Measurements from ENCODE around the gene RBBP5. TPM values are rescaled to one million over a fixed set of nuclear protein-coding genes. Genes with fewer than 3 reads are reported as not detected.
A peak's percentile ranks its signal among the peaks of the same experiment; 100 is the strongest.
"Not testable (repeated sequence)": the region's sequence is repeated elsewhere in the genome, so short reads cannot be mapped to it uniquely, and the experiment has no call there.

The RBBP5 gene
- total RNA-seq = 12.6 and 17.9 TPM in 2 replicates
- polyA plus RNA-seq (2012) = 8.5 TPM

- DNase-seq (ENCODE audit: low read depth) = peak; percentile 97
Measured at GRCh38 chr1:205121660-205122488, at the start of gene RBBP5. RBBP5 (minus strand) TSS chr1:205121978; CDS start chr1:205121873, 105 bp downstream.

DNA sequence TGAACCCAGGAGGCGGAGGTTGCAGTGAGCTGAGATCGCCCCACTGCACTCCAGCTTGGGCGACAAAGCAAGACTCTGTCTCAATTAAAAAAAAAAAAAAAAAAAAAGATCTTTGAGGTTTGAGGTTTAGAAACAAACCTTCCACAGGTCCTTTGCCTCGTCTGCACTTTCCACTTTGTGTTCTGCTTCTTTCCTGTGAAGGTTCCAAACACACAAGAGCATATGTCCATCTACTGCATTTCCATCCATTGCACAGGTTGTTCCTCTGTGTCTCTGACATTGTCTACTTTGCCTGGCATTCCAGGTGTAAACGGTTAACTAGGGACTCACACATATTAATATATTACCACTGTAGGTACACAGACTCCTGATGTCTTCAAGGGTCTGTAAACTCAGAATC is 49.6 kb upstream of the RBBP5 start:
- no peak for DNase-seq (ENCODE audit: low read depth)

- DNase-seq (ENCODE audit: low read depth) = no peak
Measured at GRCh38 chr1:205170532-205171269, 48.9 kb upstream of the RBBP5 start.

GRCh38 chr1:205169248-205169647 is 47.5 kb upstream of the RBBP5 start:
- no peak for DNase-seq (ENCODE audit: low read depth)

- peak; percentile 13 for DNase-seq (ENCODE audit: low read depth)
Measured at GRCh38 chr1:205168291-205168690, 46.5 kb upstream of the RBBP5 start.

GRCh38 chr1:205162301-205162700 is 40.5 kb upstream of the RBBP5 start:
- DNase-seq (ENCODE audit: low read depth) = peak; percentile 69

GRCh38 chr1:205161076-205161475 is 39.3 kb upstream of the RBBP5 start:
- no peak for DNase-seq (ENCODE audit: low read depth)

DNA sequence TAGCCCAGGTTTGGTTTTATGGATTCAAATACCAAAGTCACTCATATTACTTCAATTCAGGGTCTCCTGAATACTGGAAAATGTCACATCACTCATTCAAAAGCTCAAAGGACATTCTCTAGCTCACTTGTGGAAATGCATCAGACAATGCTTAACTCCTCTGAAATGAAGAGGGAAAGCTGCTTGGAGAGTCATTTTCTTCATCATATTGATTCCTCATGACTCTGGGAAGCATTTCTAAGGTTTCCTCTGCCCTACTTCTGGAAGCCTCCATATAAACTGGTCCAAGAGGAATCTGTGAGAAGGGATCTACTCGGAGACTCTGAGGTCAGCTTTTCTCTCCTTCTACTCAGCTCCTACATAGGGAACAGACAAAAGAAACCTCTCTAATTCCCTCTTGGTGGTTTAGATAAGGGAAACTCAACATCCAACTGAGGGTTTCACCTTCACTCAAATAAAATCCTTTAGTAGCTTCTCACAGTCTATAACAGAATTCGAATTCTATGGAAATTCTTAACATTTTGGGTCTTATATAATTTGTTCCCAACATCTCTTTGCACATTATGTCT is 36.4 kb upstream of the RBBP5 start:
- no peak for DNase-seq (ENCODE audit: low read depth)

GRCh38 chr1:205155665-205156377 is 34.0 kb upstream of the RBBP5 start:
- DNase-seq (ENCODE audit: low read depth) = not testable (repeated sequence)

DNA sequence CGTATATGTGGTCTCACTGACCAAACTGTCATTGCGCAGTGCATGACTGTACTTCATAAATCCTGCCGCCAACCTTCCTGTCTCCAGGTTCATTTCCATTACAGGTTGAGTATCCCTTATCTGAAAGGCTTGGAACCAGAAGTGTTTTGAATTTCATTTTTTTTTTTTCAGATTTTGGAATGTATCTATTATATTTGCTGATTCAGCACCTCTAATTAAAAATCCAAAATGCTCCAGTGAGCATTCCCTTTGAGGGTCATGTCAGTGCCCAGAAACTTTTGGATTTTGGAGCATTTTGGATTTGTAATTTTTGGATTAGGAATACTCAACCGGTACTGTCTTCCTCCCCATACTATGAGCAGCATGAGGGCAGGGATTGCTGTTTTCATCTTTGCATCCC is 30.7 kb upstream of the RBBP5 start:
- no peak for DNase-seq (ENCODE audit: low read depth)

- no peak for DNase-seq (ENCODE audit: low read depth)
Measured at GRCh38 chr1:205150651-205151428, 29.1 kb upstream of the RBBP5 start.

DNA sequence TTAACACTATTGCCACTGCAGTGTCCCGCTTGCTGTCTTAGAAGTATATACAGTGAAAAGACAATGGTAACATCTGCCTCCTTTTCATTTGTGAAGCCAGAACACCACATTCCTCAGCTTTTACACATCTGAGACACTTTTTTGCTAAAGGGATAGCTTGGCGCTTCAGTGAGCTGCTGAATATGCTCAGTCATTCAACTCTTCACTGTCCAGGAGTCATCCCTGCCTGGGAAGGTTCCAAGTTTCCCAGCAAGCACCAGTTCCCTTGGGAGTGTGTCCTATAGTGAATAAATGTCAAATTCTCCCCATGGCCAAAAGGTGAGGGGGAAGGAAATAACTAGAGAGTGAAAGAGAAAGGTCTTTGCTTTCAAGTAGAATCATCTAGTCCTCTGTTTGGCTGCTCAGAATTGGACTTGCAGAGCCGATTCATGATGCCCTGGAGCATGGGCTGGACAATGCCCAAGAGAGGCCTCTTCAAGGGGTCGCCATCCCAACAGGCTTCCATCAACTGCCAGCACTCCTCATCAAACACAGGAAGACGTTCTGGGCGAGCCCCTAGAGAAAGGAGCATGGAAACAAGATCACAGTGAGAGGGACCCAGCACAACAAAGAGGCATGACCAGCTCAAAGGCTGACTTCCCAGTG is 25.5 kb upstream of the RBBP5 start:
- peak; percentile 31 for DNase-seq (ENCODE audit: low read depth)

DNA sequence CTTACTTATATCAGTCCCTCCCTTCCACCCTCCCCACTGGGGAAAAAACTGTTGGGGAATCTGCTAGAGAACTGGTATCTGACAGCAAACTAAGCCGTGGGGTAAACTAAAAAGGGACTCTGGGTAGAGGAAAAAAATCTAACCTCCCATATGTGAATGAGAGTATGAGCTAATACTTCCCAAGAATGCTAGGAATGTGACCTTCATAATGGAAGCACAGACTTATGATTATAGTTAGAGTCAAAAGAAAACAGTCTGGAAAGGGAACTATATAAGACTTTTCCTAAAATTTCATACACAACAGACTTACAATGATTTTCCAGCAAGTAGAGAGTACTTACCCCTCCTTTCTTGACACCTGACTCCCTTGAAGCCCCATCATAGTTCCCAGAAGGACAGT is 23.0 kb upstream of the RBBP5 start:
- DNase-seq (ENCODE audit: low read depth) = peak; percentile 31

DNA sequence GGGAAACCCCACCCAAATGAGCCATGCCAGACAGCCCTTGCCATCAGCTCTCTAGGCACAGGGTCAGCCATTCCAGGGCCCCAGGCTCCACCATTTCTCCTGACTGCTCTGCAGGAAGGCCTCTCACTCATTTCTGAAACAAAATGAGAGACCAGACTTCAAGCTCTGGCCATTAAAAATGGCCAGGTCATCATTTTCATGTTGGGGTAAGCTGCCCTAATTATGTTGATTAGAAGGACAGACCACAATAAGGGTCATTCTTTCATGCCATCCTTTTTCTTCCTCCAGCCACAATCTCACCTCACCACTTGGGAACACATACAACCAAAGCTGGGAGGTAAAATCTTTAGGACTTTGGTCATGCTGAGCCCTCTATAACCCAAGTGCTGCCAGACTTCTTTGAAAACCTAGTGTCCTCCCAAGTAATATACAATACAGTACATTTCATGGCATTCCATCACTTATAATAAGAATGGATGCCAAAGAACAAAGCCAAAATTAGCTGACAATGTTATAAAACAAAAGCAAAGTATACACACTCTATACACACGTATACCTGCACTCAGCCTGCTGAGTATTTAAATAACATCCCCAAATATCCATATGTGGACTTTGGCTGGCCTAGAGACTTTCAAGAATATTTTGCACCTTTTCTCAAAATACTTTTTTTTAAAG is 22.4 kb upstream of the RBBP5 start:
- no peak for DNase-seq (ENCODE audit: low read depth)

GRCh38 chr1:205142102-205142469 is 20.3 kb upstream of the RBBP5 start:
- DNase-seq (ENCODE audit: low read depth) = no peak

DNA sequence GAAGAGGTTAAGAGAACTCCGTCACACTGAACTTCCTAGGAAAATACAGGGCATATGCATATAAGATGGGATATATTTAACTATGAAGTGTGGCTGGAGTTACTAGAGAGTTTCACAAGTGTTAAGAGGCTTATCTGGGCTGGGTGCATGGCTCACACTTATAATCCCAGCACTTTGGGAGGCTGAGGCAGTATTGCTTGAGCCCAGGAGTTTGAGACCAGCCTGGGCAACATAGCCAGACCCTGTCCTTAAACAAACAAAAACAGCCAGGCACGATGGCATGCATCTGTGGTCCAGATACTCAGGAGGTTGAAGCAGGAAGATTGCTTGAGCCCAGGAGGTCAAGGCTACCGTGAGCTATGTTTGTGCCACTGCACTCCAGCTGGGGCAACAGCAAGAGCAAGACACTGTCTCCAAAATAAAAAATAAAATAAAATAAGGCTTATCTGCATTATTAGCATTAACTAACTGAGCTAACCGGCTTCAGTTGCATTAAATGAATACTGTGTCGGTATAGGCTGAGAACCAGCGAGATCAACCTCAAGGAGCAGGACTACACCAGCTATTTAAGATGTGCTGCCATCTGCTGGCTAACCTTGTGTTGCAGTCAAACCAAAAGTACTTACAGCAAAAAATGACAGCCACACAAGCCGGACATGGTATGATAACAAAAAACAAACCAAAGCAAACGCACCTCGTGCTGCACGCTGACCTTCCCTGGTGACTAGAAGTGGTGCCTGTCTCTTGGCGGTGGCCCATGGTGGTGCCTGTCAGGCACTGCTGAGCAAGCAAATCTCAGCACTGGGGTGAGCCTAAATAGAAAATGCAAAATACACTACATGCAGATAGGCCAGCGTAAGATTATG is 19.7 kb upstream of the RBBP5 start:
- DNase-seq (ENCODE audit: low read depth) = peak; percentile 80

DNA sequence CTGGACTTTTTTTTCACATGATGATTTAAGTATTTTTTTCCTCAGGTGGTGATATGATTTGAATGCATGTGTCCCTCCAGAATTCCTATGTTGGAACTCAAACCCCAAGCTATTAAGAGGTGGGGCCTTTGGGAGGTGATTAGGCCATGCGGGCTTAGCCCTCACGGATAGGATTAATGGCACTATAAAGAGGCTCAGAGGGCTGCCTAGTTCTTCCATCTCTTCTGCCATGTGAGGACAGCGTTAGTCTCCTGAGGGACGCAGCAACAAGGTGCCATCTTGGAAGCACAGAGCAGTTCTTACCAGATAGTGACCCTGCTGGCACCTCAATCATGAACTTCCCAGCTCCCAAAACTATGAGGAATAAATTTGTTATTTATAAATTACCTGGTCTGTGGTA is 18.3 kb upstream of the RBBP5 start:
- DNase-seq (ENCODE audit: low read depth) = no peak

DNA sequence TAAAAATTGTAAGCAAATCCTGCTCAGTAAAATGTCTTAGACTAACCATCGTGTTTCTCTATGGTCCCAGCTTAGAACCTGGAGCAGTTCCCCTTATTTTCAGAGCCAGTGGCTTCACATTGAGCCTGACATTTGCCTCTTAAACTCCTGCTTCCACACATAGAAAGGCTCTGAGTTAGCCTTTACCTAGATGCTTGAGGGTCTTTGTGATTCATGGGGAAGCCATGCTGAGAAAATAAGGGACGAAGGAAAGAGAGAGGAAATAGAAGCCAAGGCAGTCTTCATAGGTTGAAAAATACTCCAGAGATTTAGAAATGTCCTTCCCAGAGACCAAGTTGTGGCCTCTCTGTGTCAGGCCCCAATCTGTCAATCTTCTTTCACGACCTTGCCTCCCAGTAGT is 16.1 kb upstream of the RBBP5 start:
- no peak for DNase-seq (ENCODE audit: low read depth)

GRCh38 chr1:205133287-205133686 is 11.5 kb upstream of the RBBP5 start:
- no peak for DNase-seq (ENCODE audit: low read depth)

Measured in myocyte (in vitro differentiated cells).